HL-60/S4 treated with phorbol 12-myristate 13-acetate at 8.2 ng/mL for 4 days and 3 days (cell line): ENCODE results near the gene GDPGP1.

Experiments
- in situ Hi-C: fragments of 300-500 bp; cut with MboI; formaldehyde crosslinking; loops from 2 replicates; pipeline ENCODE4 v1.15.0; 2022; ENCODE audit warnings: low sequenced_read_pairs

GDPGP1 gene

GRCh38 chr15:90225047-90225446 is 9.0 kb upstream of the GDPGP1 start:
- in situ Hi-C loops: loop anchor here (10.0 kb wide), 1 partner anchor 60 kb away; no protein-coding TSS in a partner anchor

DNA sequence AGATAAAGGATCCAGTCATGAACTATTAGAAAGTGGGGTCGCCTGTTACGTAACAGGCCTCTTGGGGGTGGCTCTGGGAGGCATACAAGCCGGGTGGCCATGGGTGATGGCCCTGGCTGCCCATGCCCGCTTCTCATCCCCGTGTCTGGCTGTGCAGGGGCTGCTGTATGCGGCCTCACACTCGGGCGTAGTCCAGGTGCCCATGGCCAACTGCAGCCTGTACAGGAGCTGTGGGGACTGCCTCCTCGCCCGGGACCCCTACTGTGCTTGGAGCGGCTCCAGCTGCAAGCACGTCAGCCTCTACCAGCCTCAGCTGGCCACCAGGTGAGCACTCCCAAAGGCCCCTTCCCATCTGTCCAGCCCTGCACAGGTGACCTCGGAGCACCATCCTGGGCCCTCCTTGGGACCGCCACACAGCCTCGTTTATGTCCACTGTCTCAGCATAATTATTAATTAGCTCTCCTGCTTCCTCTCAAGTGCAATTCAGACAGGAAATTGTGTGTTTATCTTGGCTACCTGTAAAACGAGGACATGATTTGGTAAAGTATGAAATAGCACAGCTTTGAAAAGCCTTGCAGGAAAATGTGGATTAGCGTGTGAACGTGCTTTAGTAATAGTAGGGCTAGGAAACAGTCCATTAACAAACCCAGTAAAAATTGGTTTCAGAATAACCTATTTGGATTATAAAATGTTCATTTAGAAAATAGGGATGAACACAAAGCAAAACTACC is 8.3 kb upstream of the GDPGP1 start:
- in situ Hi-C loops: loop anchor here (10.0 kb wide), 1 partner anchor 61 kb away; no protein-coding TSS in a partner anchor

DNA sequence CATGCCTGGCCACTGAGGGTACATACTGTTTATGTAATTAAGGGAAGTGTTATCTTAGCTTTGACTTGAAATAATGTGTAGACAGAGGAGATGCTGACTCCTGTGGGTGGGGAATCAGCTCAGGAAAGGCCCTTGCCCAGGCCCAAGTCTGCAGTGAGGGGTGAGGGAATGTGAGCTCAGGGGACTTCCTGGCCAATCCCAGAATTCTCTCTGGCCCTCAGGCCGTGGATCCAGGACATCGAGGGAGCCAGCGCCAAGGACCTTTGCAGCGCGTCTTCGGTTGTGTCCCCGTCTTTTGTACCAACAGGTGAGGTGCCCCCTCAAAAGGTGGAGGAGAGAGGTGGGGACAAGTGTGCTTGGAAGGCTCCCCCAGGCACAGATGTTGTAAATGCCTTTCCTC is 6.7 kb upstream of the GDPGP1 start:
- in situ Hi-C loops: loop anchor here (10.0 kb wide), 1 partner anchor 63 kb away; no protein-coding TSS in a partner anchor

- in situ Hi-C loops: loop anchor here (10.0 kb wide), 1 partner anchor 63 kb away; no protein-coding TSS in a partner anchor
These were observed 5.9 kb upstream of the GDPGP1 start for GRCh38 chr15:90227816-90228772.

DNA sequence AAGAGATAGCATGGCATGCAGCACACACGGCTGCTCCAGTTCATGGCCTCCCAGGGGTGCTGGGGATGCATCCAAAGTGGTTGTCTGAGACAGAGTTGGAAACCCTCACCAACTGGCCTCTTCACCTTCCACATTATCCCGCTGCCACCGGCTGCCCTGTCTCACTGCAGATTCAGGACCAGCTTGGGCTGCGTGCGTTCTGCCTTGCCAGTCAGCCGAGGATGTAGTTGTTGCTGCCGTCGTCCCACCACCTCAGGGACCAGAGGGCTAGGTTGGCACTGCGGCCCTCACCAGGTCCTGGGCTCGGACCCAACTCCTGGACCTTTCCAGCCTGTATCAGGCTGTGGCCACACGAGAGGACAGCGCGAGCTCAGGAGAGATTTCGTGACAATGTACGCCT is 5.0 kb upstream of the GDPGP1 start:
- in situ Hi-C loops: loop anchor here (10.0 kb wide), 1 partner anchor 64 kb away; no protein-coding TSS in a partner anchor

DNA sequence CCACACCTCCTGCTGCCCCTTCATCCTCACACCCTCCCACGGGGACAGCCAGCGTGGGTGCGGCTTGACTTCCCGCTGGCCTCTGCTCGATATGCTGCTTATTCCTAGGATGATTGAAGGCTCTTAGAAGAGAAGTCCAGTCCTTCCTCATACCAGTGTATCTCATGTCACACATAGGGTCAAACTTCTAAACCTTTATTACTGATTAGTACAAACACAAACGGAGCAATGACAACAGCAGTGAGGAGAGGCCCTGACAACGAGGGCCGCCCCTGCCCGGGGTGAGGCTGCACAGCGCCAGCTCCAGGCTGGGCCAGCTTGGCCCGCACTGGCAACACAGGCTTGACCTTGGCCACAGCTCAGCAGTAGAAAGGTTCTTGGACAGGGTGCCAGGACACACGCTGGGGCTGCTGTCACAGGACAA is 3.9 kb upstream of the GDPGP1 start:
- in situ Hi-C loops: no loop called here

DNA sequence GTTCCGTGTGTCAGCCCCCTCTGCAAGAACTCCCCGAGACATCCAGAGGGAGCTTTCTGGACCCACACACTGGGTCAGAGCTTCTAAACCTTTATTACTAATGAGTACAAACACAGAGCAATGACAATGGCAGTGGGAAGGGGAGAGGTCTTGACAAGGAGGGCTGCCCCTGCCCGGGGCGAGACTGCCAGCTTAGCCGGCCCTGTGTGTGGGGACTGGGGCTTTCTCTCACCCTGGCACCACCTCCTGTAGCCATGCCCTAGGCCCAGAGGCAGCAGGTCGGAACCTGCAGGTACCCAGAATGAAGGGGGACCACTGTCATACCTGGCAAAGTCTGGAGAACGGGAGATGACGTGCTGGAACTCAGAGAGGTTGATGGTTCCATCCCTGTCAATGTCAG is 3.4 kb upstream of the GDPGP1 start:
- in situ Hi-C loops: no loop called here

- in situ Hi-C loops: no loop called here
These were observed 2.7 kb upstream of the GDPGP1 start for GRCh38 chr15:90231028-90232017.

- in situ Hi-C loops: no loop called here
These were observed 1.8 kb upstream of the GDPGP1 start for GRCh38 chr15:90232196-90232595.

DNA sequence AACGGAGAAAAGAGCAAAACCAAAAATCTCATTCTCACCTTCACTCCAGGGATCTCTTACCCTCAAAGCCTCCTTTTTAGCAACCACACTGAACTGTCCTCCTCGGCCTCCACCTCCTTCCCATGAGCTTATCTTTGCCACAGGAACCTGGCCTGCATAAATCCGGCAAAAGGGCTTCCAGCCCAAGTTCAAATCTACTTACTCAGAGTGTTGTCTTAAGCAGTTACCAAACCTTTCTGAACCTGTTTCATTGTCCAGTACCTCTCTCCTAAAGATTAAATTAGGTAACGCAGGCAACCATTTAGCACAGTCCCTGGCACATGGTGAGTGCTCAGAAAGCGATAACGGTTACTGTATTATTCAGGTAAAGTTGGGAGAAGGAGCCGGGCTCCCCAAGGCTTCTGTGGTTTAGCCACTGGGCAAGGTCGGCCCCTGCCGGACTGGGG is 1.0 kb upstream of the GDPGP1 start:
- in situ Hi-C loops: no loop called here

DNA sequence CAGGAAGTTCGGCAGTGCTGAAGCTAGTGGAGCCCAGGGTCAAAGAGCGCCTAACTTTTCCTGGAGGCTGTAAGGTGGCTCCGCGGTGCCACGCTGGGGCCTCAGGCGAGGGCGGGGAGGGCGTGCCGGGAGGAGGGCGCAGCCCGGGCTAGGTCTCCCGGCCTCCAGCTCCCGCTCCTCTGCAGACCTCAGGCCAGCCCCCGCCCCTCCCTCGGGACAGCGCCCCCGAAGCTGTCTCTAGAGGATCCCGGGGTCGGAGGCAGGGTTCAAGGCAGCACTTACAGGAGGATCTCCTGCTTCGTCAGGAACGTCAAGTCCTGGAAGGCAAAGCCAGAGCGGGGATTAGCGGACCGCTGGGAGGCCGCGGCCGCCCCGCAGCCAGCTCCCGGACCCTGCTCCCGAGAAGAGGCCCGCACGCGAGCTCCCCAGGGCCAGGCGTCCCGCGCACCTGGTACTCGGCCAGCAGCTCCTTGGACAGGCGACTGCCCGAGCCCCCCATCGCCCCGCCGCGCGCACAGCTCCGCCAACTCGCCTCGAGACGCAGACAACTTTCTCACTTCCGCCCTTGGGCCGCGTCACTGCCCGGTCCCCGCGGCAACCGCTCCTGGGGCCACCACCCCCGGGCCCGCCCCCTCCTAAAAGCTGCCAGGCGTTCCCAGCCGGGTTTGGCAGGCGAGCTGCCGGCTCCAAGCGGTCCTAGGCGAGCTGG is 468 bp upstream of the GDPGP1 start, which contains the start of gene CIB1:
TSS of gene CIB1 (minus strand) at position 555 of the 709 bp plus-strand sequence. CDS start at position 499, 56 bp downstream.
- in situ Hi-C loops: no loop called here

- in situ Hi-C loops: no loop called here
These were observed 5.4 kb downstream of the GDPGP1 start for GRCh38 chr15:90239371-90239770.

- in situ Hi-C loops: no loop called here
These were observed 6.8 kb downstream of the GDPGP1 start for GRCh38 chr15:90240856-90241255.

DNA sequence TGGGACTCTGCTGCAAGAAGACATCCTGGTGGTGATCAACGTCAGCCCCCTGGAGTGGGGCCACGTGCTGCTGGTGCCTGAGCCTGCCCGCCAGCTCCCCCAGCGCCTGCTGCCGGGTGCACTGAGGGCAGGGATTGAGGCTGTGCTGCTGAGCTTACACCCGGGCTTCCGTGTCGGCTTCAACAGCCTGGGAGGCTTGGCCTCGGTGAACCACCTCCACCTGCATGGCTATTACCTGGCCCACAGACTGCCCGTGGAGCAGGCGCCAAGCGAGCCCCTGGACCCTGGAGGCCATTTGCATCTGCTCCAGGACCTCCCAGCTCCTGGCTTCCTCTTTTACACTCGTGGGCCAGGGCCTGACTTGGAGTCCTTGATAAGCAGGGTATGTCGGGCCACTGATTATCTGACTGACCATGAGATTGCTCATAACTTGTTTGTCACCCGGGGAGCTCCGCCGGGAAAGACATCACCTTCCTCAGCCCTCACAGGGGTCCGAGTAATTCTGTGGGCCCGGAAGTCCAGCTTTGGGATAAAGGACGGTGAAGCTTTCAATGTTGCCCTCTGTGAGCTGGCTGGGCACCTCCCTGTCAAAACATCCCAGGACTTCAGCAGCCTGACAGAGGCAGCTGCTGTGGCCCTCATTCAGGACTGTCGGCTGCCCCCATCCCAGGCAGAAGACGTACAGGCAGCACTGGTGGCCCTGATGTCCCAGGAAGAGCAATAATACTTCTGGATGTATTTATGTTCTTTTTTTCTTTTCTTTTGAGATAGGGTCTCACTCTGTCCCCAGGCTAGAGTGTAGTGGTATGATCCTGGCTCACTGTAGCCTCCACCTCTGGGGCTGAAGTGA is 7.6 kb downstream of the GDPGP1 start:
- in situ Hi-C loops: no loop called here

- in situ Hi-C loops: no loop called here
These were observed 10.1 kb downstream of the GDPGP1 start for GRCh38 chr15:90243943-90244639.

DNA sequence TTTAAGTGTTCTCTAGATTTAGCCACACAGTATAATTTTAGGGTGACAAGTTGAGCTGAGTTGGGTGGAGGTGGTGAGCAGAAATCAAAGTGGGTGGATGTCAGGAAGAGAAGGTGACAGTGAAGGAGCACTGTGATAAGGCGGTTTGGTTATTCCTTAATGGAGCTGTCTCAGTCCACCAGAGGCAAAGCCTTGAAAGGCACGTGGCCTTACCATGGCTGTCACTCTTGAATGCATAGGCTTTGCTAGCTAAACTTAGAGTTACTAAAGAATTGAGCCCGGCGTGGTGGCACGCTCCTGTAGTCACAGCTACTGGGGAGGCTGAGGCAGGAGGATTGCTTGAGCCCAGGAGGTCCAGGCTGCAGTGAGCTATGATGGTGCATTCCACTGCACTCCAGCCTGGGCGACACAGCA is 14.8 kb downstream of the GDPGP1 start:
- in situ Hi-C loops: no loop called here

DNA sequence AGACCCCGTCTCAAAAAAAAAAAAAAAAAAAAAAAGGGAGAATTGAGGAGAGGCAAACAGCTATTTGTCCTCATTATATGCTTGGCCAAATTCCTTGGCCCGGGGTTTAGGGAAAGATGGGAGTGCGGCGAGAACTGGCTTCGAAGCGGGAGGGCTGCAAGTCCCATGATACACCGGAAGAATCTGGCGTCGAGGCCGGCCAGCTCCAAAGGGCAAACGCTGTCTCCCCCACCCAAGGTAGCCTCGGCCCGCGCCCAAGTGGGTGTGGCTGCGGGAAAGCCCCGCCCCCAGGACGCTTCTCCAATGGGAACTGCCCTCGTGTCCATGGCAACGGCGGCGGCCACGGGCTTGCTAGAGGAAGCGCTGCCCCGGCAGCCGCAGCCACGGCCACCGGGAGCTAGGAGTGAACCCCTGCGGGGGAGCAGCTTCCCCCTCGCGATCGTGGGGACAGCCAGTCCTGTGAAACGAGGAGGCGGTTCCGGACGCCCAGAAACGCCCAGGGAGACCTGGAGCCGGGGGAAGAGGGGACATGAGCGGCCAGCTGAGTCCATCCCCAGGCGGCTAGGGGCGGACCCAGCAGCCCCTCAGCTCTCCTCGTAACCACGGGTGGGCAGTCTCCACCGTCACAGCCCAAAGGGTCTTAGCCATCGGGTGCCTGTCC is 15.3 kb downstream of the GDPGP1 start, which contains the start of gene TTLL13:
TSS of gene TTLL13 (plus strand) at position 354 of the 661 bp plus-strand sequence. CDS start 1,075 bp downstream, outside the sequence.
- in situ Hi-C loops: no loop called here
